Measurements from ENCODE around the gene MACO1.

- TF ChIP-seq CTCF (IDR thresholded peaks at IDR 0.05; ENCODE audit: low read depth, low read length, poor library complexity, severe bottlenecking) = no peak
- no peak for TF ChIP-seq EZH2phosphoT487 (IDR thresholded peaks at IDR 0.05; ENCODE audit: borderline replicate concordance, low read length)
Observed at GRCh38 chr1:25461849-25462248, 31.2 kb downstream of the MACO1 start.

Data from DOHH2 (cell line).